ENCODE results near the gene FAM114A1. TPM values are rescaled to one million over a fixed set of nuclear protein-coding genes. Genes with fewer than 3 reads are reported as not detected.

FAM114A1 gene
- total and polyA plus RNA-seq, 4 donors = 22.1 to 108 (median 53.9) TPM

DNA sequence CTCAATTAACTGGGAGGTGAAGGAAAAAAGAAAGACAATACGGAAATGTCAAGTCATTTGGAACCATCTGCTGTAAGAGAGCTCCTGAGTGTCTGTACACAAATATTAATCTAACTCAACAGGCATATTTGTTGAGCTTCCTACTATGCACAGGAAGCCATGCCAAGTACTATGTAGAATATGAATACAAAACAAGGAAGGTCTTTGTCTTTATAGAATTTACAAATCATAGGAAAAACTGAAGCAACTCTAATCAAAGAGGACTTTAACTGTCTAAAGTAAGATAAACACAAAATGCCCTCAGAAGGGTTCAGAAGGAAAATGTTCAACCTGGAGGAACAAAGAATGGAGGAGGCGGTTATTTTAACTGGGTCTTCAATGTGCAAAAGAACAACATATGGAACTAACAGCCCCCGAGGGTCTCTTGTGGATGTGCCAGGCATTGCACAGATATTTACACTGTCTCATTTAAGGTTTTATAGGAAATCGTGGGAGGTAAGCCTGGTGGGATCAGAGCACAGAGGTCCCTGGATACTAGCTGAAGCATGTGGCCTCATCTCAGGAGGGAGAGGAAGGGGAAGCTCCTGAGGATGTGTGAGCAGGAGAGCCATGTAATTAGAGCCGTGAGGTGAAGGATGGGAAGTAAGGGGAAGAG, 5.8 kb downstream of the FAM114A1 start:
- H3K4me3 ChIP-seq (ENCODE audit: low read depth in 1 of 3, low read length in 3 of 3) = no peak overlapping the region
- peak overlapping the region in 1 of 2 donors; percentile 17 for H3K9ac ChIP-seq (ENCODE audit: low read depth in 1 of 2, low read length in 2 of 2)
- TF ChIP-seq EGR1 (IDR thresholded peaks at IDR 0.05; ENCODE audit: low read depth in 2 of 2) (no peak), RAD21 (IDR thresholded peaks at IDR 0.05) (no peak), GABPA (IDR thresholded peaks at IDR 0.05 in 1 of 2, conservative IDR thresholded peaks at IDR 0.05 in 1 of 2) (no peak), TAF1 (conservative IDR thresholded peaks at IDR 0.05) (no peak), FOXA1 (IDR thresholded peaks at IDR 0.05) (no peak), NR2F2 (IDR thresholded peaks at IDR 0.05) (no peak), HNF4A (conservative IDR thresholded peaks at IDR 0.05) (no peak), RXRA (IDR thresholded peaks at IDR 0.05) (no peak), HNF4G (IDR thresholded peaks at IDR 0.05) (no peak), SP1 (IDR thresholded peaks at IDR 0.05) (no peak), FOXA2 (IDR thresholded peaks at IDR 0.05) (no peak), YY1 (IDR thresholded peaks at IDR 0.05) (no peak)
- TF ChIP-seq, protein P1, sequence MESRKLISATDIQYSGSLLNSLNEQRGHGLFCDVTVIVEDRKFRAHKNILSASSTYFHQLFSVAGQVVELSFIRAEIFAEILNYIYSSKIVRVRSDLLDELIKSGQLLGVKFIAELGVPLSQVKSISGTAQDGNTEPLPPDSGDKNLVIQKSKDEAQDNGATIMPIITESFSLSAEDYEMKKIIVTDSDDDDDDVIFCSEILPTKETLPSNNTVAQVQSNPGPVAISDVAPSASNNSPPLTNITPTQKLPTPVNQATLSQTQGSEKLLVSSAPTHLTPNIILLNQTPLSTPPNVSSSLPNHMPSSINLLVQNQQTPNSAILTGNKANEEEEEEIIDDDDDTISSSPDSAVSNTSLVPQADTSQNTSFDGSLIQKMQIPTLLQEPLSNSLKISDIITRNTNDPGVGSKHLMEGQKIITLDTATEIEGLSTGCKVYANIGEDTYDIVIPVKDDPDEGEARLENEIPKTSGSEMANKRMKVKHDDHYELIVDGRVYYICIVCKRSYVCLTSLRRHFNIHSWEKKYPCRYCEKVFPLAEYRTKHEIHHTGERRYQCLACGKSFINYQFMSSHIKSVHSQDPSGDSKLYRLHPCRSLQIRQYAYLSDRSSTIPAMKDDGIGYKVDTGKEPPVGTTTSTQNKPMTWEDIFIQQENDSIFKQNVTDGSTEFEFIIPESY (IDR thresholded peaks at IDR 0.05) = no peak
- TF ChIP-seq, protein P2, sequence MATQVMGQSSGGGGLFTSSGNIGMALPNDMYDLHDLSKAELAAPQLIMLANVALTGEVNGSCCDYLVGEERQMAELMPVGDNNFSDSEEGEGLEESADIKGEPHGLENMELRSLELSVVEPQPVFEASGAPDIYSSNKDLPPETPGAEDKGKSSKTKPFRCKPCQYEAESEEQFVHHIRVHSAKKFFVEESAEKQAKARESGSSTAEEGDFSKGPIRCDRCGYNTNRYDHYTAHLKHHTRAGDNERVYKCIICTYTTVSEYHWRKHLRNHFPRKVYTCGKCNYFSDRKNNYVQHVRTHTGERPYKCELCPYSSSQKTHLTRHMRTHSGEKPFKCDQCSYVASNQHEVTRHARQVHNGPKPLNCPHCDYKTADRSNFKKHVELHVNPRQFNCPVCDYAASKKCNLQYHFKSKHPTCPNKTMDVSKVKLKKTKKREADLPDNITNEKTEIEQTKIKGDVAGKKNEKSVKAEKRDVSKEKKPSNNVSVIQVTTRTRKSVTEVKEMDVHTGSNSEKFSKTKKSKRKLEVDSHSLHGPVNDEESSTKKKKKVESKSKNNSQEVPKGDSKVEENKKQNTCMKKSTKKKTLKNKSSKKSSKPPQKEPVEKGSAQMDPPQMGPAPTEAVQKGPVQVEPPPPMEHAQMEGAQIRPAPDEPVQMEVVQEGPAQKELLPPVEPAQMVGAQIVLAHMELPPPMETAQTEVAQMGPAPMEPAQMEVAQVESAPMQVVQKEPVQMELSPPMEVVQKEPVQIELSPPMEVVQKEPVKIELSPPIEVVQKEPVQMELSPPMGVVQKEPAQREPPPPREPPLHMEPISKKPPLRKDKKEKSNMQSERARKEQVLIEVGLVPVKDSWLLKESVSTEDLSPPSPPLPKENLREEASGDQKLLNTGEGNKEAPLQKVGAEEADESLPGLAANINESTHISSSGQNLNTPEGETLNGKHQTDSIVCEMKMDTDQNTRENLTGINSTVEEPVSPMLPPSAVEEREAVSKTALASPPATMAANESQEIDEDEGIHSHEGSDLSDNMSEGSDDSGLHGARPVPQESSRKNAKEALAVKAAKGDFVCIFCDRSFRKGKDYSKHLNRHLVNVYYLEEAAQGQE (IDR thresholded peaks at IDR 0.05) = no peak
- TF ChIP-seq, protein P3, sequence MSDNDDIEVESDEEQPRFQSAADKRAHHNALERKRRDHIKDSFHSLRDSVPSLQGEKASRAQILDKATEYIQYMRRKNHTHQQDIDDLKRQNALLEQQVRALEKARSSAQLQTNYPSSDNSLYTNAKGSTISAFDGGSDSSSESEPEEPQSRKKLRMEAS (IDR thresholded peaks at IDR 0.05) = no peak
- TF ChIP-seq, protein P4, sequence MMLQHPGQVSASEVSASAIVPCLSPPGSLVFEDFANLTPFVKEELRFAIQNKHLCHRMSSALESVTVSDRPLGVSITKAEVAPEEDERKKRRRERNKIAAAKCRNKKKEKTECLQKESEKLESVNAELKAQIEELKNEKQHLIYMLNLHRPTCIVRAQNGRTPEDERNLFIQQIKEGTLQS (IDR thresholded peaks at IDR 0.05) = no peak
- H3K4me1 ChIP-seq (ENCODE audit: control insufficient read depth in 4 of 4, insufficient read depth in 4 of 4, low read length in 3 of 4) = peaks cover 7 to 54% (median 34%) of the 10 kb centered on the region in 4 donors
- H3K9me3 ChIP-seq (ENCODE audit: control insufficient read depth in 4 of 4, low read length in 3 of 4) = no peaks in the 10 kb centered on the region
- WGBS = 63% methylated on average over 5 of the region's 5 CpGs
- no peak for DNase-seq (ENCODE audit: low spot score)
- peak overlapping the region; percentile 77 to 84 for H3K27ac ChIP-seq (ENCODE audit: low read depth in 1 of 2, low read length in 2 of 2)
- peaks cover 0 to 17% (median 7%) of the 10 kb centered on the region in 4 donors for H3K36me3 ChIP-seq (ENCODE audit: control insufficient read depth in 4 of 4, insufficient read depth in 3 of 4, low read depth in 1 of 4, low read length in 3 of 4)
- no peaks in the 10 kb centered on the region for H3K27me3 ChIP-seq (ENCODE audit: control insufficient read depth in 4 of 4, insufficient read depth in 4 of 4, low read length in 3 of 4)

DNA sequence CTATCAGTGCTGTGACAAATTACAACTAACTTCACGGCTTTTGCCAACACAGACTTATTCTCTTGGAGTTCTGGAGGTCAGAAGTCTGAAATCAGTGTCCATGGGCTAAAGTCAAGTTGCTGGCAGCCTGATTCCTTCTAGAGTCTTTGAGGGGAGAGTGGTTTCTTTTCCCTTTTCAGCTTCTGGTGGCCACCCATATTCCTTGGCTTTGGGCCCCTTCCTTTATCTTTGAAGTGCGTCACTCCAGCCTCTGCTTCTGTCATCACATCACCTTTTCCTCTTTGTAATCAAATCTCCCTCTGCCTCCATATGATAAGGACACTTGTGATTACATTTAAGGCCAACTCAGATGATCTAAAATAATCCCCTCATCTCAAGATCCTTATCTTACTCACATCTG, 9.0 kb downstream of the FAM114A1 start:
- no peaks in the 10 kb centered on the region for H3K27me3 ChIP-seq (ENCODE audit: control insufficient read depth in 4 of 4, insufficient read depth in 4 of 4, low read length in 3 of 4)
- H3K4me3 ChIP-seq (ENCODE audit: low read depth in 1 of 3, low read length in 3 of 3) = no peak overlapping the region
- H3K36me3 ChIP-seq (ENCODE audit: control insufficient read depth in 4 of 4, insufficient read depth in 3 of 4, low read depth in 1 of 4, low read length in 3 of 4) = peaks cover 4 to 22% (median 14%) of the 10 kb centered on the region in 4 donors
- H3K9ac ChIP-seq (ENCODE audit: low read depth in 1 of 2, low read length in 2 of 2) = no peak overlapping the region
- DNase-seq (ENCODE audit: low spot score) = no peak
- no peaks in the 10 kb centered on the region for H3K9me3 ChIP-seq (ENCODE audit: control insufficient read depth in 4 of 4, low read length in 3 of 4)
- H3K27ac ChIP-seq (ENCODE audit: low read depth in 1 of 2, low read length in 2 of 2) = no peak overlapping the region
- no peak for TF ChIP-seq HNF4A (conservative IDR thresholded peaks at IDR 0.05)
- no peak for TF ChIP-seq JUND (IDR thresholded peaks at IDR 0.05)
- no peak for TF ChIP-seq FOXA2 (IDR thresholded peaks at IDR 0.05)
- no peak for TF ChIP-seq HNF4G (IDR thresholded peaks at IDR 0.05)
- TF ChIP-seq GABPA (IDR thresholded peaks at IDR 0.05 in 1 of 2, conservative IDR thresholded peaks at IDR 0.05 in 1 of 2) = no peak
- TF ChIP-seq RXRA (IDR thresholded peaks at IDR 0.05) = no peak
- no peak for TF ChIP-seq FOXA1 (IDR thresholded peaks at IDR 0.05)
- TF ChIP-seq, protein P3 (IDR thresholded peaks at IDR 0.05) = no peak
- no peak for TF ChIP-seq RAD21 (IDR thresholded peaks at IDR 0.05)
- TF ChIP-seq, protein P2 (IDR thresholded peaks at IDR 0.05) = no peak
- peaks cover 5 to 31% (median 18%) of the 10 kb centered on the region in 4 donors for H3K4me1 ChIP-seq (ENCODE audit: control insufficient read depth in 4 of 4, insufficient read depth in 4 of 4, low read length in 3 of 4)
- WGBS = 82% methylated on average over 2 of the region's 2 CpGs

Data from liver (tissue), 9 donors.